NCI-H2171 (cell line): Measurements from ENCODE around the gene CPEB3.
A peak's percentile ranks its signal among the peaks of the same experiment; 100 is the strongest.
"Not testable (repeated sequence)": the region's sequence is repeated elsewhere in the genome, so short reads cannot be mapped to it uniquely, and the experiment has no call there.

Experiments
- DNase-seq: peaks from one replicate; lab custom pipeline; 2025; lab: John Stamatoyannopoulos, UW

Gene CPEB3

GRCh38 chr10:92267343-92267742 lies 23.5 kb downstream of the CPEB3 start:
- no peak for DNase-seq

GRCh38 chr10:92265687-92266258 lies 25.1 kb downstream of the CPEB3 start:
- no peak for DNase-seq

GRCh38 chr10:92264249-92264648 lies 26.6 kb downstream of the CPEB3 start:
- no peak for DNase-seq

- no peak for DNase-seq
These were observed 27.5 kb downstream of the CPEB3 start for GRCh38 chr10:92263396-92263795.

- DNase-seq, result no peak
These were observed 42.3 kb downstream of the CPEB3 start for GRCh38 chr10:92248566-92248965.

- DNase-seq, result no peak
These were observed 46.1 kb downstream of the CPEB3 start for GRCh38 chr10:92244796-92245195.

- DNase-seq, result peak; percentile 25
These were observed 47.8 kb downstream of the CPEB3 start for GRCh38 chr10:92242910-92243671.

- no peak for DNase-seq
These were observed 48.5 kb downstream of the CPEB3 start for GRCh38 chr10:92242380-92242779.

GRCh38 chr10:92241501-92241900 lies 49.4 kb downstream of the CPEB3 start:
- no peak for DNase-seq

- no peak for DNase-seq
These were observed 49.7 kb downstream of the CPEB3 start for GRCh38 chr10:92241158-92241500.

GRCh38 chr10:92240289-92241157 lies 50.4 kb downstream of the CPEB3 start:
- peak; percentile 45 for DNase-seq

GRCh38 chr10:92239600-92240288 lies 51.1 kb downstream of the CPEB3 start:
- DNase-seq, result peak; percentile 6

- no peak for DNase-seq
These were observed 51.7 kb downstream of the CPEB3 start for GRCh38 chr10:92239151-92239599.

- DNase-seq, result no peak
These were observed 52.2 kb downstream of the CPEB3 start for GRCh38 chr10:92238586-92239098.

GRCh38 chr10:92238054-92238585 lies 52.8 kb downstream of the CPEB3 start:
- DNase-seq, result no peak

- no peak for DNase-seq
These were observed 59.7 kb downstream of the CPEB3 start for GRCh38 chr10:92231196-92231595.

GRCh38 chr10:92222603-92223262 lies 68.1 kb downstream of the CPEB3 start:
- DNase-seq, result no peak

- no peak for DNase-seq
These were observed 71.3 kb downstream of the CPEB3 start for GRCh38 chr10:92219559-92219958.

GRCh38 chr10:92218569-92218968 lies 72.3 kb downstream of the CPEB3 start:
- no peak for DNase-seq

- DNase-seq, result not testable (repeated sequence)
These were observed 74.3 kb downstream of the CPEB3 start for GRCh38 chr10:92216608-92217007.

- not testable (repeated sequence) for DNase-seq
These were observed 75.7 kb downstream of the CPEB3 start for GRCh38 chr10:92215222-92215621.
